IMR-90 (cell line): Measurements from ENCODE around the gene PARG. TPM values are rescaled to one million over a fixed set of nuclear protein-coding genes. Genes with fewer than 3 reads are reported as not detected.
"Not testable (repeated sequence)": the region's sequence is repeated elsewhere in the genome, so short reads cannot be mapped to it uniquely, and the experiment has no call there.

Source experiments
- ATAC-seq: fragments of 200-7000 bp; cut with Tn5 transposase; 2 replicates; pipeline ENCODE4 v1.9.1; 2020; ENCODE audit warnings: low read depth, mild to moderate bottlenecking, moderate library complexity
- BruUV-seq: library from RNA; stranded (reverse); fragments of 400-500 nt; replicated peaks from 2 replicates; lab custom pipeline; 2021; lab: Mats Ljungman, UMichigan
- CTCF ChIA-PET: fragments of 300-600 bp; formaldehyde crosslinking; extraction: SDS; loops from one replicate; lab custom pipeline; 2021; ENCODE audit warnings: antibody characterized with exemption; lab: Yijun Ruan, JAX
- POLR2A ChIA-PET: fragments of 300-600 bp; sonication (Branson Sonifier 250); formaldehyde crosslinking; loops from one replicate; lab custom pipeline; 2022; ENCODE audit warnings: antibody characterized with exemption; ENCODE audit not compliant: unreplicated experiment; lab: Charles Lee
- DNase-seq: peaks from one replicate; pipeline ENCODE4 v3.0.0; 2013
- H2AFZ ChIP-seq: replicated peaks from 2 replicates; pipeline ENCODE3; 2013; ENCODE audit warnings: low read length, mild to moderate bottlenecking; ENCODE audit not compliant: poor library complexity
- H2AK5ac ChIP-seq: 2 replicates; pipeline ENCODE4 v1.6.1; 2013; ENCODE audit warnings: low read depth, low read length, inconsistent platforms
- H2AK9ac ChIP-seq: replicated peaks from 2 replicates; pipeline ENCODE3; 2013; ENCODE audit warnings: mild to moderate bottlenecking, low read depth, low read length, moderate library complexity; ENCODE audit not compliant: poor library complexity
- H2BK120ac ChIP-seq: 2 replicates; pipeline ENCODE4 v1.6.1; 2013; ENCODE audit warnings: low read depth, low read length, inconsistent platforms
- H2BK15ac ChIP-seq: 3 replicates; pipeline ENCODE4 v1.6.1; 2013; ENCODE audit warnings: low read depth, low read length, inconsistent platforms
- H2BK20ac ChIP-seq: 2 replicates; pipeline ENCODE4 v1.6.1; 2013; ENCODE audit warnings: low read depth, mild to moderate bottlenecking, inconsistent platforms, low read length, moderate library complexity
- H2BK5ac ChIP-seq: 2 replicates; pipeline ENCODE4 v1.6.1; 2013; ENCODE audit warnings: mild to moderate bottlenecking, low read depth, low read length, inconsistent platforms; ENCODE audit not compliant: poor library complexity, severe bottlenecking
- H3K14ac ChIP-seq: replicated peaks from 2 replicates; pipeline ENCODE4 v1.6.1; 2013; ENCODE audit warnings: low read depth, low read length, inconsistent platforms
- H3K18ac ChIP-seq: 2 replicates; pipeline ENCODE4 v1.6.1; 2013; ENCODE audit warnings: low read depth, low read length, control low read depth
- H3K23ac ChIP-seq: 2 replicates; pipeline ENCODE4 v1.6.1; 2013; ENCODE audit warnings: low read depth, low read length, inconsistent platforms
- H3K27ac ChIP-seq: 2 replicates; pipeline ENCODE4 v1.5.1; 2013; ENCODE audit warnings: mild to moderate bottlenecking, control low read depth, low read length; ENCODE audit not compliant: insufficient read depth
- H3K27me3 ChIP-seq: 2 replicates; pipeline ENCODE4 v1.6.1; 2013; ENCODE audit warnings: low read length; ENCODE audit not compliant: control insufficient read depth, insufficient read depth
- H3K36me3 ChIP-seq: 2 replicates; pipeline ENCODE4 v1.6.1; 2013; ENCODE audit warnings: low read length, mixed read lengths; ENCODE audit not compliant: control insufficient read depth, insufficient read depth
- H3K4ac ChIP-seq: 2 replicates; pipeline ENCODE4 v1.6.1; 2013; ENCODE audit warnings: low read depth, low read length, inconsistent platforms
- H3K4me1 ChIP-seq: 2 replicates; pipeline ENCODE4 v1.6.1; 2013; ENCODE audit warnings: low read length, mixed read lengths; ENCODE audit not compliant: control insufficient read depth, insufficient read depth
- H3K4me2 ChIP-seq: 2 replicates; pipeline ENCODE4 v1.6.1; 2013; ENCODE audit warnings: low read depth, mild to moderate bottlenecking, control low read depth, low read length, moderate library complexity
- H3K4me3 ChIP-seq: 2 replicates; pipeline ENCODE4 v1.5.1; 2013; ENCODE audit warnings: low read depth, mild to moderate bottlenecking, control low read depth, low read length, moderate library complexity; ENCODE audit not compliant: insufficient read depth
- H3K56ac ChIP-seq: 2 replicates; pipeline ENCODE4 v1.6.1; 2013; ENCODE audit warnings: low read length, inconsistent platforms; ENCODE audit not compliant: insufficient read depth; ENCODE audit errors: extremely low read depth
- H3K79me1 ChIP-seq, 2 experiments: 2 replicates each; pipeline ENCODE4 v1.6.1; 2013; ENCODE audit warnings: low read length in 2 of 2, inconsistent platforms in 1 of 2, low read depth in 1 of 2
- H3K9ac ChIP-seq: 2 replicates; pipeline ENCODE4 v1.6.1; 2013; ENCODE audit warnings: low read depth, low read length, control low read depth
- H3K9me1 ChIP-seq: 2 replicates; pipeline ENCODE4 v1.6.1; 2013; ENCODE audit warnings: low read length, inconsistent platforms; ENCODE audit not compliant: insufficient read depth
- H3K9me3 ChIP-seq: 2 replicates; pipeline ENCODE4 v1.6.1; 2013; ENCODE audit warnings: low read length; ENCODE audit not compliant: control insufficient read depth, insufficient read depth
- H4K20me1 ChIP-seq: 2 replicates; pipeline ENCODE4 v1.6.1; 2013; ENCODE audit warnings: low read length, inconsistent platforms; ENCODE audit not compliant: insufficient read depth
- H4K5ac ChIP-seq: 2 replicates; pipeline ENCODE4 v1.6.1; 2013; ENCODE audit warnings: mild to moderate bottlenecking, low read depth, low read length, control low read depth
- H4K8ac ChIP-seq, 2 experiments: 2 replicates each; pipeline ENCODE4 v1.6.1; 2013; ENCODE audit warnings: low read depth in 2 of 2, low read length in 2 of 2, control low read depth in 1 of 2, inconsistent platforms in 1 of 2
- H4K91ac ChIP-seq: 2 replicates; pipeline ENCODE4 v1.6.1; 2013; ENCODE audit warnings: low read depth, low read length, inconsistent platforms; ENCODE audit not compliant: insufficient read depth
- WGBS, 2 experiments: methylation state at CpG; one replicate each; pipeline versions ENCODE4 v1.1.5 to v1.1.7; 2013; ENCODE audit warnings: missing lambda C conversion rate in 2 of 2; ENCODE audit not compliant: insufficient read length in 1 of 2; ENCODE audit errors: extremely low coverage in 2 of 2; 5-methylcytosine and 5-hydroxymethylcytosine counted together
- dilution Hi-C: fragments of 300-500 bp; cut with HindIII; formaldehyde crosslinking; loops from one replicate; pipeline ENCODE4 v1.14.3; 2018; ENCODE audit warnings: low sequenced_read_pairs; ENCODE audit not compliant: unreplicated experiment
- in situ Hi-C: fragments of 300-500 bp; cut with MboI; formaldehyde crosslinking; loops from 3 replicates; pipeline ENCODE4 v1.14.3; 2019; ENCODE audit warnings: low sequenced_read_pairs, inconsistent platforms, mixed read lengths
- intact Hi-C: fragments of 100-400 bp; cut with micrococcal nuclease; formaldehyde crosslinking; loops from 2 replicates; pipeline ENCODE4 v1.10.0; 2022
- polyA plus RNA-seq, 3 experiments: library from polyadenylated mRNA; depleted of rRNA; stranded (reverse); fragments of >200 nt; gene quantifications; 2 replicates each; pipeline ENCODE4 v1.2.3, GENCODE V29; 2012; ENCODE audit warnings: low replicate concordance in 1 of 3
- total RNA-seq: library from RNA; depleted of rRNA; stranded (reverse); fragments of >200 nt; gene quantifications from 2 replicates; pipeline ENCODE4 v1.2.3, GENCODE V29; 2012

The PARG gene
- total and polyA plus RNA-seq, 2 of the 4 experiments (the other 2 are of a cell fraction) = 8.6 to 24.4 TPM

- H3K9me1 ChIP-seq, in situ Hi-C loops, H4K91ac ChIP-seq, H3K4ac ChIP-seq, H2BK20ac ChIP-seq, H3K27ac ChIP-seq, H3K27me3 ChIP-seq, intact Hi-C loops, H3K56ac ChIP-seq, H2AK5ac ChIP-seq, H3K4me2 ChIP-seq, POLR2A ChIA-PET, dilution Hi-C loops, ATAC-seq, H2AK9ac ChIP-seq, H3K4me1 ChIP-seq, H3K9ac ChIP-seq, H3K14ac ChIP-seq, H3K36me3 ChIP-seq, H3K4me3 ChIP-seq, H2BK120ac ChIP-seq, H4K5ac ChIP-seq, H4K8ac ChIP-seq, BruUV-seq, H3K23ac ChIP-seq, H4K20me1 ChIP-seq, DNase-seq, H3K79me1 ChIP-seq, H2BK5ac ChIP-seq, H2AFZ ChIP-seq, H2BK15ac ChIP-seq, CTCF ChIA-PET, H3K18ac ChIP-seq, H3K9me3 ChIP-seq: not testable (repeated sequence)
- no CpG with 5 or more reads among the region's 3 CpGs for WGBS, 2 experiments
Observed at GRCh38 chr10:49872740-49873139, 69.1 kb downstream of the PARG start.

GRCh38 chr10:49871462-49871861, 70.4 kb downstream of the PARG start:
- in situ Hi-C loops, H3K27me3 ChIP-seq, H3K4ac ChIP-seq, H3K27ac ChIP-seq, H3K36me3 ChIP-seq, dilution Hi-C loops, H3K18ac ChIP-seq, H3K4me1 ChIP-seq, BruUV-seq, H4K8ac ChIP-seq, H2AK5ac ChIP-seq, H3K56ac ChIP-seq, H2BK15ac ChIP-seq, H3K9me3 ChIP-seq, POLR2A ChIA-PET, DNase-seq, H2BK120ac ChIP-seq, H2AFZ ChIP-seq, H4K20me1 ChIP-seq, H4K91ac ChIP-seq, CTCF ChIA-PET, H4K5ac ChIP-seq, H3K79me1 ChIP-seq, H2BK20ac ChIP-seq, H3K14ac ChIP-seq, intact Hi-C loops, H2BK5ac ChIP-seq, H3K9me1 ChIP-seq, H3K4me3 ChIP-seq, H3K23ac ChIP-seq, H3K9ac ChIP-seq, ATAC-seq, H3K4me2 ChIP-seq, H2AK9ac ChIP-seq: not testable (repeated sequence)
- WGBS, 2 experiments = no CpG with 5 or more reads among the region's 3 CpGs
